GM10266 (cell line): ENCODE results near the gene ETV2.

Experiments
- DNase-seq: peaks from one replicate; pipeline ENCODE4 v3.0.0; 2012; ENCODE audit errors: extremely low spot score
- TF ChIP-seq, protein P1 (sequence below): IDR thresholded peaks from 2 replicates; pipeline ENCODE4 v1.5.1; 2012; ENCODE audit warnings: mild to moderate bottlenecking, low read depth; ENCODE audit not compliant: control insufficient read depth, insufficient read depth; ENCODE audit errors: missing control alignments

The ETV2 gene

DNA sequence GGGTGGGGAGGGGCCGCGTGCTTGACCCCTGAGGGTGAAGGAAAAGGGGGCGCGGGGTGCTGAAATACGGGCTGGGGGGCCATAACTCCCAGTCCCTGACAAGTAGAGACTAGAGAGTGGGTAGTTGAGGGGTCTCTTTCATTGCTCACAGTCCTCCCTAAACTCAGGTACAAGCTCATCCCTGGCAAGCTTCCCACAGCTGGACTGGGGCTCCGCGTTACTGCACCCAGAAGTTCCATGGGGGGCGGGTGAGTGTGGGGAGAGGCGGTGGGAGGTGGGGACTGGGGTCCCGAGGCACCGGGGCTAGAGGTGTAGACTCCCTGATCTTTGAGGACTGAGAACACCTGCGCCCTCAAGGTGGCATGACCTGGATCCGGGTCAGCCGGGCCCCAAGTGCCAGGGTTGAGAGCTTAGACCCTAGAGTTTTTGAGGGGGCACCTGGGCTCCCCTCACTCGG is 1.3 kb downstream of the ETV2 start:
- TF ChIP-seq, protein P1, sequence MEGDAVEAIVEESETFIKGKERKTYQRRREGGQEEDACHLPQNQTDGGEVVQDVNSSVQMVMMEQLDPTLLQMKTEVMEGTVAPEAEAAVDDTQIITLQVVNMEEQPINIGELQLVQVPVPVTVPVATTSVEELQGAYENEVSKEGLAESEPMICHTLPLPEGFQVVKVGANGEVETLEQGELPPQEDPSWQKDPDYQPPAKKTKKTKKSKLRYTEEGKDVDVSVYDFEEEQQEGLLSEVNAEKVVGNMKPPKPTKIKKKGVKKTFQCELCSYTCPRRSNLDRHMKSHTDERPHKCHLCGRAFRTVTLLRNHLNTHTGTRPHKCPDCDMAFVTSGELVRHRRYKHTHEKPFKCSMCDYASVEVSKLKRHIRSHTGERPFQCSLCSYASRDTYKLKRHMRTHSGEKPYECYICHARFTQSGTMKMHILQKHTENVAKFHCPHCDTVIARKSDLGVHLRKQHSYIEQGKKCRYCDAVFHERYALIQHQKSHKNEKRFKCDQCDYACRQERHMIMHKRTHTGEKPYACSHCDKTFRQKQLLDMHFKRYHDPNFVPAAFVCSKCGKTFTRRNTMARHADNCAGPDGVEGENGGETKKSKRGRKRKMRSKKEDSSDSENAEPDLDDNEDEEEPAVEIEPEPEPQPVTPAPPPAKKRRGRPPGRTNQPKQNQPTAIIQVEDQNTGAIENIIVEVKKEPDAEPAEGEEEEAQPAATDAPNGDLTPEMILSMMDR = no peak
- DNase-seq = no peak

DNA sequence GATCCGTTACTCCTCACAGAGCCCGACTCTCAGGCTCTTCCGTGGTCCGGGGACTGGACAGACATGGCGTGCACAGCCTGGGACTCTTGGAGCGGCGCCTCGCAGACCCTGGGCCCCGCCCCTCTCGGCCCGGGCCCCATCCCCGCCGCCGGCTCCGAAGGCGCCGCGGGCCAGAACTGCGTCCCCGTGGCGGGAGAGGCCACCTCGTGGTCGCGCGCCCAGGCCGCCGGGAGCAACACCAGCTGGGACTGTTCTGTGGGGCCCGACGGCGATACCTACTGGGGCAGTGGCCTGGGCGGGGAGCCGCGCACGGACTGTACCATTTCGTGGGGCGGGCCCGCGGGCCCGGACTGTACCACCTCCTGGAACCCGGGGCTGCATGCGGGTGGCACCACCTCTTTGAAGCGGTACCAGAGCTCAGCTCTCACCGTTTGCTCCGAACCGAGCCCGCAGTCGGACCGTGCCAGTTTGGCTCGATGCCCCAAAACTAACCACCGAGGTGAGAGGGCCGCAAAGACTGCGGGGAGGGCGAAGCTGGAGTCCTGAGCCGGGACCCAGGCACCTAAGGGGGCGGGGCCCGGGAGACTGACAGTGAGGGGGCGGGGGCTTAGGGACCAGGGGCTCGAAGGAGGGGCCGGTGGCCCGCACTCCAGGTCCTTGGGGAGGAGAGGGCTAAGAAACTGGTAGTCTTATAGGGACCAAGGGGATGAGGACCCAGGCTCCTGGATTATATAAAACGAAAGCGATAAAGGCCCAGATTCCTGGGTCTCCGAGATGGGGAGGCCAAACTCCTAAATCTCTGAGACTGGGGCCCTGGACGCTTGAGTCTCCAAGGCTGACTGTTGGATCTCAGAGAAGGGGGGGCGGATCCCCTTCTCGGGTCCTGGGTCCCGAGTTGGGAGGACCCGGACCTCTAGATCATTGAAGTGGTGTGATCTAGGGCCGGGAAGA is 2.0 kb downstream of the ETV2 start:
- peak; percentile 91 for DNase-seq
- TF ChIP-seq, protein P1 = peak; percentile 13

DNA sequence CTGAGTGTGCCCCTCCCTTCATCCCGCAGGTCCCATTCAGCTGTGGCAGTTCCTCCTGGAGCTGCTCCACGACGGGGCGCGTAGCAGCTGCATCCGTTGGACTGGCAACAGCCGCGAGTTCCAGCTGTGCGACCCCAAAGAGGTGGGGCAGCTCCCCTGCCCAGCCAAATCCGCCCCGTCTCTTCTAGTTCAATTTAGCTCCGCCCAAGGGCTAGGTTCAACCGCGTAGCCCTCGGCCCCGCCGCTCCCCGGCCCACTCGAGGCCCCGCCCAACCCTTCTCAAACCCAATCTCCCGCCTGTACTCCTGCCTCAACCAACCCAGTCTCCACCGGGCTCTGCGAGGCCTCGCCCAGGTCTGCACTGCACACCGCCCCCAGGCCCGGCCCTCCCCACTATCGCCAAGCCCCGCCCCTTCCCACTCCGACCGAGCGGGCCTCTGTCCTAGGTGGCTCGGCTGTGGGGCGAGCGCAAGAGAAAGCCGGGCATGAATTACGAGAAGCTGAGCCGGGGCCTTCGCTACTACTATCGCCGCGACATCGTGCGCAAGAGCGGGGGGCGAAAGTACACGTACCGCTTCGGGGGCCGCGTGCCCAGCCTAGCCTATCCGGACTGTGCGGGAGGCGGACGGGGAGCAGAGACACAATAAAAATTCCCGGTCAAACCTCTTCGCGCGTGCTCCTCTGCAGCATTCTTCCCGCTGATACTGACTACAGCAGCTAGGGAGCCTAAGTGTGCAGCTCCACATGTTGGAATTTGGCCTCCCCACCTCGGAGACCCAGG is 2.9 kb downstream of the ETV2 start:
- TF ChIP-seq, protein P1 = no peak
- peak; percentile 97 for DNase-seq

DNA sequence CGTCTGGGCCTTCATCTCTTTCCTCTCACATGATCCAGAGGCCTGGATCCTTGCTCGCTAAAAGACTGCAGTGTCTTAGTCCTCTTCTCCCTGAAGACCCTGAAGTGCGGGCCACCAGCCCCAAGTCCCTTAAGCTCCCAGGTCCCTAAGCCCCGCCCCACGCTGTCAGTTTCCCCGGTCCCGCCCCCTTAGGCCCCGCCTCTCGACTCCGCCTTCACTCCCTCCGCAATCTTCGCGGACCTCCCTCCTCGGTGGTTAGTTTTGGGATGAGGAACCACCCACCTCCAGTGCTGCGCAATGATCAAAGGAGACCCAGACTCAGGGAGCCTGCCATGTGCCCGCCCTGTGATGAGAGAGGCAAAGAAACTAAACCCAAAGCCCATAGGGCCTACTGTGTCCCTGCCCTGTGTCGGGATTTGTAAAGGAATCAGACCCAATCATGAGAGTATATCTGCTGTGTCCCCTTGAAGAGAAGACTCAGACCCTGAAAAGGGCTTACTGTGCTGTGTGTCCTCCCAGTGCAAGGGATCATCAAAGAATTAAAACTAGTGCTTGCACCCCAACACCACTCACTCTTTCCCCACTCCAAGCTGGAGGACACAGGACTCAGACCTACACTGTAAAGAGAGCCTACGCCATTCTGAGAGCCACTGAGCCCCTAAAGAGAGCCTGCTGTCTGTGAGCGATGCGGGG is 3.6 kb downstream of the ETV2 start:
- TF ChIP-seq, protein P1 = no peak
- peak; percentile 76 for DNase-seq

DNA sequence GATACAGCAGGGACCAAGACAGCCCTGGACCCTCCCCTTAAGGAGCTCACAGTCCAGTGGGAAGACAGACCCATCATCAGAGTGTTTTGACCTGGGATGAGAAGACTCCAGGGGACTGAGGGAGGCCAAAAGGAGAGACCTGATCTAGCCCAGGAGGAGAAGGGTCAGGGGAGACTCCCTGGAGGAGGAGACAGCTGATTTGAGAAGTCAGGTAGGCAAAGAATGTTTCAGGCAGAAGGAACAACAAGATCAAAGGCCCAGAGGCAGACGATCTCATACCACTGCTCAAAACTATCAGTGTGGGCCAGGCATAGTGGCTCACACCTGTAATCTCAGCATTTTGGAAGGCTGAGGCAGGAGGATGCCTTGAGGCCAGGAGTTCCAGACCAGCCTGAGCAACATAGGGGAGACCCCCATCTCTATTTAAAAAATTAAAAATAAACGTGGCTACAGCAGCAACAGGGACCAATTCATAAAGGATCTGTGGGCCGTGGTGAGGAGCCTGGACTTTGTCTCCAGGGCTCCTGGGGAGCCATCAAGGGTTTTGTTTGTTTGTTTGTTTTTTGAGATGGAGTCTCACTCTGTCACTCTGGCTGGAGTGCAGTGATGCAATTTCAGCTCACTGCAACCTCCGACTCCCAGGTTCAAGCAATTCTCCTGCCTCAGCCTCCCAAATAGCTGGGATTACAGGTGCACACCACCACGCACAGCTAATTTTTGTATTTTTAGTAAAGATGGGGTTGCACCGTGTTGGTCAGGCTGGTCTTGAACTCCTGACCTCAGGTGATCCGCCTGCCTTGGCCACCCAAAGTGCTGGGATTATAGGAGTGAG is 4.4 kb downstream of the ETV2 start:
- TF ChIP-seq, protein P1 = no peak
- no peak for DNase-seq
